ENCODE results near the gene ZAR1. TPM values are rescaled to one million over a fixed set of nuclear protein-coding genes. Genes with fewer than 3 reads are reported as not detected.

ZAR1 gene
- total RNA-seq, 1 donor: not detected

GRCh38 chr4:48504026-48504330 lies 13.9 kb downstream of the ZAR1 start:
- Histone ChIP-seq H3K9me3 (ENCODE audit: low read depth, low read length) (no peaks in the 10 kb centered on the region), H3K27me3 (ENCODE audit: insufficient read depth, low read length) (no peaks in the 10 kb centered on the region), H3K4me1 (ENCODE audit: insufficient read depth, low read length) (no peaks in the 10 kb centered on the region), H3K4me3 (ENCODE audit: low read length) (no peak overlapping the region)

GRCh38 chr4:48504352-48504751 lies 14.3 kb downstream of the ZAR1 start:
- Histone ChIP-seq H3K4me3 (ENCODE audit: low read length) (no peak overlapping the region), H3K4me1 (ENCODE audit: insufficient read depth, low read length) (no peaks in the 10 kb centered on the region), H3K9me3 (ENCODE audit: low read depth, low read length) (no peaks in the 10 kb centered on the region), H3K27me3 (ENCODE audit: insufficient read depth, low read length) (no peaks in the 10 kb centered on the region)

- Histone ChIP-seq H3K9me3 (ENCODE audit: low read depth, low read length) (no peaks in the 10 kb centered on the region), H3K4me1 (ENCODE audit: insufficient read depth, low read length) (no peaks in the 10 kb centered on the region), H3K4me3 (ENCODE audit: low read length) (no peak overlapping the region), H3K27me3 (ENCODE audit: insufficient read depth, low read length) (no peaks in the 10 kb centered on the region)
These were observed 16.7 kb downstream of the ZAR1 start for GRCh38 chr4:48506716-48507115.

- no peaks in the 10 kb centered on the region for H3K9me3 ChIP-seq (ENCODE audit: low read depth, low read length)
- H3K4me1 ChIP-seq (ENCODE audit: insufficient read depth, low read length): no peaks in the 10 kb centered on the region
- no peaks in the 10 kb centered on the region for H3K27me3 ChIP-seq (ENCODE audit: insufficient read depth, low read length)
- no peak overlapping the region for H3K4me3 ChIP-seq (ENCODE audit: low read length)
These were observed 19.5 kb downstream of the ZAR1 start for GRCh38 chr4:48509543-48509942.

- H3K27me3 ChIP-seq (ENCODE audit: insufficient read depth, low read length): no peaks in the 10 kb centered on the region
- no peaks in the 10 kb centered on the region for H3K9me3 ChIP-seq (ENCODE audit: low read depth, low read length)
- no peak overlapping the region for H3K4me3 ChIP-seq (ENCODE audit: low read length)
These were observed 28.1 kb downstream of the ZAR1 start for GRCh38 chr4:48518143-48518542.

GRCh38 chr4:48526406-48526805 lies 36.4 kb downstream of the ZAR1 start:
- Histone ChIP-seq H3K4me3 (ENCODE audit: low read length) (no peak overlapping the region), H3K9me3 (ENCODE audit: low read depth, low read length) (no peaks in the 10 kb centered on the region), H3K27me3 (ENCODE audit: insufficient read depth, low read length) (no peaks in the 10 kb centered on the region), H3K4me1 (ENCODE audit: insufficient read depth, low read length) (no peaks in the 10 kb centered on the region)

More at GRCh38 chr4:48518143-48518542, 28.1 kb downstream of the ZAR1 start:
- no peaks in the 10 kb centered on the region for H3K4me1 ChIP-seq (ENCODE audit: insufficient read depth, low read length)

- Histone ChIP-seq H3K27me3 (ENCODE audit: insufficient read depth, low read length) (no peaks in the 10 kb centered on the region), H3K4me3 (ENCODE audit: low read length) (no peak overlapping the region), H3K9me3 (ENCODE audit: low read depth, low read length) (no peaks in the 10 kb centered on the region), H3K4me1 (ENCODE audit: insufficient read depth, low read length) (no peaks in the 10 kb centered on the region)
These were observed 48.3 kb downstream of the ZAR1 start for GRCh38 chr4:48538358-48538757.

GRCh38 chr4:48539597-48539996 lies 49.5 kb downstream of the ZAR1 start:
- no peaks in the 10 kb centered on the region for H3K4me1 ChIP-seq (ENCODE audit: insufficient read depth, low read length)
- no peak overlapping the region for H3K4me3 ChIP-seq (ENCODE audit: low read length)
- no peaks in the 10 kb centered on the region for H3K27me3 ChIP-seq (ENCODE audit: insufficient read depth, low read length)
- H3K9me3 ChIP-seq (ENCODE audit: low read depth, low read length): no peaks in the 10 kb centered on the region

- Histone ChIP-seq H3K9me3 (ENCODE audit: low read depth, low read length) (no peaks in the 10 kb centered on the region), H3K27me3 (ENCODE audit: insufficient read depth, low read length) (no peaks in the 10 kb centered on the region), H3K4me1 (ENCODE audit: insufficient read depth, low read length) (no peaks in the 10 kb centered on the region), H3K4me3 (ENCODE audit: low read length) (no peak overlapping the region)
These were observed 52.8 kb downstream of the ZAR1 start for GRCh38 chr4:48542888-48543287.

GRCh38 chr4:48543796-48544195 lies 53.7 kb downstream of the ZAR1 start:
- H3K9me3 ChIP-seq (ENCODE audit: low read depth, low read length): no peaks in the 10 kb centered on the region
- H3K27me3 ChIP-seq (ENCODE audit: insufficient read depth, low read length): no peaks in the 10 kb centered on the region
- no peaks in the 10 kb centered on the region for H3K4me1 ChIP-seq (ENCODE audit: insufficient read depth, low read length)
- no peak overlapping the region for H3K4me3 ChIP-seq (ENCODE audit: low read length)

Other genes starting within 250 kb of the ZAR1 start
- 7.2 TPM for gene TEC, start 220.4 kb upstream of the ZAR1 start, total RNA-seq
- gene SLAIN2, start 148.7 kb upstream of the ZAR1 start, total RNA-seq: 83.7 TPM
- not detected for gene SLC10A4, start 6.9 kb upstream of the ZAR1 start, total RNA-seq